Measurements from ENCODE around the gene UNG. TPM values are rescaled to one million over a fixed set of nuclear protein-coding genes. Genes with fewer than 3 reads are reported as not detected.
"Not testable (repeated sequence)": the region's sequence is repeated elsewhere in the genome, so short reads cannot be mapped to it uniquely, and the experiment has no call there.

UNG gene
- total RNA-seq (2021; fragmentation: NEBNext Ultra II Directional; extraction: Animal tissue kit (Norgen Biotek cat#: 25700)): 10 to 100 TPM; 19.3 to 30.4 (median 21.8) TPM
- long read RNA-seq, transcript UNG-202 (6 exons, 2,130 nt): major isoform, 31 of 44 reads
- long read RNA-seq, transcript UNG-201 (7 exons, 2,071 nt): minor isoform, 10 of 44 reads
- long read RNA-seq, partial matches to known transcripts: 3 of 44 reads
- long read RNA-seq, other reads (novel, unspliced or antisense): 0 of 44 reads

DNA sequence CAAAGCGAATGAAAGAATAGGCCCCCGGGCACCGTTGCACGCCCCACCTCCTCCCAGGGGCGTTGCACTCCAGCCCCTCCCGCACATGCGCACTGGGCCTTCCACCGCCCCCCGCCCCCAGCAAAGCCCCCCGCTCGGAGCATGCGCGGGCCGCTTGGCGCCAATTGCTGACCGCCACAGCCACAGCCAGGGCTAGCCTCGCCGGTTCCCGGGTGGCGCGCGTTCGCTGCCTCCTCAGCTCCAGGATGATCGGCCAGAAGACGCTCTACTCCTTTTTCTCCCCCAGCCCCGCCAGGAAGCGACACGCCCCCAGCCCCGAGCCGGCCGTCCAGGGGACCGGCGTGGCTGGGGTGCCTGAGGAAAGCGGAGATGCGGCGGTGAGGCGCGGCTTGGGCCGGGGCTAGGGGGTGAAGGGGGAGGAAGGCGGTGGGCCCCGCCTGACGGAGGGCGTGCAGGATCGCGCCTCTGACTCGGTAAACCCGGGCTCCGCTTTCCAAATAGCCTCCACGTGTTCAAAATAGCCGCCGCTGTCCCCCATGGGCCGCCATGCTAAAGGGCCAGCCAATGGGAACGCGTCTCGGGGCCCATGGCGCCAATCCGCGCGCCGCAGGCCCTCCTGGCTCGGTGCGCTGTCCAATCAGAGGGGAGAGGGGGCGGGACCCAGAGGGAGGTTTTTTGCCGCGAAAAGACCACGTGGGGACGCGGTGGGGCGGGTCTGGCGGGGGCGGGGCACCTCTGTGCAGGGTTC, at the start of gene UNG:
TSS of gene UNG (plus strand) at position 163 of the 748 bp plus-strand sequence. CDS start at position 246, 83 bp downstream.
- Mint-ChIP-seq H3K27me3 (ENCODE audit: insufficient read depth) (no peaks in the 10 kb centered on the region; the same call in 1 of the 2 replicates), H3K4me1 (ENCODE audit: low read depth) (peaks cover 41% of the 10 kb centered on the region), H3K9me3 (no peaks in the 10 kb centered on the region), H3K36me3 (ENCODE audit: low read depth) (peaks cover 10% of the 10 kb centered on the region), H3K4me3 (peak within 1 kb of the TSS; percentile 89), H3K27ac (peak within 1 kb of the TSS; percentile 81)
- TF ChIP-seq, protein P1, sequence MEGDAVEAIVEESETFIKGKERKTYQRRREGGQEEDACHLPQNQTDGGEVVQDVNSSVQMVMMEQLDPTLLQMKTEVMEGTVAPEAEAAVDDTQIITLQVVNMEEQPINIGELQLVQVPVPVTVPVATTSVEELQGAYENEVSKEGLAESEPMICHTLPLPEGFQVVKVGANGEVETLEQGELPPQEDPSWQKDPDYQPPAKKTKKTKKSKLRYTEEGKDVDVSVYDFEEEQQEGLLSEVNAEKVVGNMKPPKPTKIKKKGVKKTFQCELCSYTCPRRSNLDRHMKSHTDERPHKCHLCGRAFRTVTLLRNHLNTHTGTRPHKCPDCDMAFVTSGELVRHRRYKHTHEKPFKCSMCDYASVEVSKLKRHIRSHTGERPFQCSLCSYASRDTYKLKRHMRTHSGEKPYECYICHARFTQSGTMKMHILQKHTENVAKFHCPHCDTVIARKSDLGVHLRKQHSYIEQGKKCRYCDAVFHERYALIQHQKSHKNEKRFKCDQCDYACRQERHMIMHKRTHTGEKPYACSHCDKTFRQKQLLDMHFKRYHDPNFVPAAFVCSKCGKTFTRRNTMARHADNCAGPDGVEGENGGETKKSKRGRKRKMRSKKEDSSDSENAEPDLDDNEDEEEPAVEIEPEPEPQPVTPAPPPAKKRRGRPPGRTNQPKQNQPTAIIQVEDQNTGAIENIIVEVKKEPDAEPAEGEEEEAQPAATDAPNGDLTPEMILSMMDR (IDR thresholded peaks at IDR 0.05): 0 out of 2 replicates have a peak, but pooled peaks have one; percentile 5
- peak; percentile 91 for DNase-seq

DNA sequence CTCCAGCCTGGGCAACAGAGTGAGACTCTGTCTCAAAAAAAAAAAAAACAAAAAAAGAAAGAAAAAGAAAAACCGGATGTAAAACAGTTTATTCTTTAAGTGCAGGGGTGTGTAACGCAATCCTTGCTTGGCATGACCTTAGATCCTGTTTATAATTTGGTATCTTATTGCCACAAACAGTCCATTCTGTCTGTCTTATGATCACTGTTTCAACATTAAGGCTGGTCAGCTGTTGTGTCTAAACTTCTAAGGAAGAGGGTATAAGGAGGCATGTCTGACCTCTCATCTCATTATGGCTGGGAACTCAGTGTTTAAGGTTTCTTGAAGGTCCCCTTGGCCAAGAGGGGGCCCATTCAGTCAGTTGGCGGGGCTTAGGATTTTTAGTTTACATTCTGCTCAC, 48.7 kb upstream of the UNG start:
- H3K4me3 Mint-ChIP-seq; H3K27me3 Mint-ChIP-seq (ENCODE audit: insufficient read depth); H3K9me3 Mint-ChIP-seq; DNase-seq; H3K27ac Mint-ChIP-seq; H3K36me3 Mint-ChIP-seq (ENCODE audit: low read depth): not testable (repeated sequence)
- peaks cover 20% of the 10 kb centered on the region for H3K4me1 Mint-ChIP-seq (ENCODE audit: low read depth)

DNA sequence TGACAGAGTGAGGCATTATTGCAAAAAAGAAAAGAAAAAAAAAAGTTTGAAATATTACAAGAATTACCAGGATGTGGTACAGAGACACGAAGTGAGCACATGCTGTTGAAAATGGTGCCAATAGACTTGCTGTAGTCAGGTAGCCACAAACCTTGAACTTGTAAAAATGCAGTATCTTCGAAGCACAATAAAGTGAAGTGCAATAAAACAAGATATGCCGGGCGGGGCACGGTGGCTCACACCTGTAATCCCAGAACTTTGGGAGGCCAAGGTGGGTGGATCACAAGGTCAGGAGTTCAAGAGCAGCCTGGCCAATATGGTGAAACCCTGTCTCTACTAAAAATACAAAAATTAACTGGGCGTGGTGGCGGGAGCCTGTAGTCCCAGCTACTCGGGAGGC, 47.6 kb upstream of the UNG start:
- peaks cover 25% of the 10 kb centered on the region for H3K4me1 Mint-ChIP-seq (ENCODE audit: low read depth)
- H3K27me3 Mint-ChIP-seq (ENCODE audit: insufficient read depth); DNase-seq; H3K4me3 Mint-ChIP-seq; H3K27ac Mint-ChIP-seq; H3K36me3 Mint-ChIP-seq (ENCODE audit: low read depth); H3K9me3 Mint-ChIP-seq: not testable (repeated sequence)

DNA sequence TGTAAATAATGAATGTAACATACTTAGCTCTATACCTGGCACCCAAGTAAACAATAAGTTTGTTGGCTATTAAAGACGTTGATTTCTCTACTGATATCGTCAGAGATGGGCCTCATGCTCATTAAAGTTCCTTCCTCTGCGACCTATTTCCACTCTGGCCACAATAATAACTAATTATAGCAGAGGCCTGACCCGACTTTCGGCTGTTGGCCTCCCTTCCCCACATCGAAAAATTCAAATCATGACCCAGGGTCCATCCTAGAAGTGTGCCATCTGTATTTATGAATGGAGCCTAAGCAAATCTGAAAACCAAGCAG, 45.3 kb upstream of the UNG start:
- Mint-ChIP-seq H3K9me3 (no peaks in the 10 kb centered on the region), H3K27me3 (ENCODE audit: insufficient read depth) (peaks cover 2% of the 10 kb centered on the region; the same call in 1 of the 2 replicates)

DNA sequence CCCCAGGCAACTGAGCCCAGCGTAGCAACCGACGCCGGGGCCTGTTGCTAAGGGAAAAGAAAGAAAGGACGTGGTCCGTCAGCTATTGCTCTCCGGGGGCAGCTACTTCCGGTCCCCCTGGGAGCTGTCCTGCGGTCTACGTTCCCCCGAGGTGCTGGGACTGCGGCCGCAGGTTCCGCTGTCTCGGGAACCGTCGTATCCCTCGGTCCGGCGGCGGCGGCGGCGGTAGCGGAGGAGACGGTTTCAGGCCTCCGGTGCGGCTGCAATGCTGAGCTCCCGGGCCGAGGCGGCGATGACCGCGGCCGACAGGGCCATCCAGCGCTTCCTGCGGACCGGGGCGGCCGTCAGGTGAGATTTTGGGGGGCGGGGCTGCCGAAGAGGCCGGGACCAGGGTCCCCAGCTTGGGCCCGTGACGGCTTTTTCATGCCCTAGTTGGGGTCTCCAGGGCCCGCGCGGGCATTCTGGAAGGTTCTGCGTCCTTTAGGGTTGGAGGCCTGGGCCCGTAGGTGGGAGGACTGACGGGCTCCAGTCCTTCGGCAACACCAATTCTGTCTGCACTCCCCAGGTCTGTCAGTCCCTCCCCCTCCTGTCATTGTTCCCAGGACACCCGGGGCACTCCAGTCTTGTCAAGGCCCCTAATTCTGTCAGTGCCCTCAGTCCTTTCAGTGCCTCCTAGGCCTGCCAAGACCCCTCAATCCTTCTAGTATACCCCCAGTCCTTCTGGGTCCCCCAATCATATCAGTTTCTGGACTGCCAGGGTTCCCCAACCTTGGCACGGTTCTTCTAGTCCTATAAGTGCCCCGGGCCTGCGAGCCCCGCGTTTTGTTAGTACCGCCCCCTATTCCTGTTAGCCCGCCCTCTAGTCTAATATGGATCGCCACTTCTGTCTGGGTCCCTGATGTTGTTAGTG, 44.7 kb upstream of the UNG start, which contains the start of gene USP30:
TSS of gene USP30 (plus strand) at position 163 of the 910 bp plus-strand sequence. CDS start at position 266, 103 bp downstream.
- H3K4me1 Mint-ChIP-seq (ENCODE audit: low read depth): peaks cover 19% of the 10 kb centered on the region
- TF ChIP-seq, protein P1 (IDR thresholded peaks at IDR 0.05): peak; percentile 16; the same call in 1 of the 2 replicates
- no peaks in the 10 kb centered on the region for H3K36me3 Mint-ChIP-seq (ENCODE audit: low read depth)
- H3K9me3 Mint-ChIP-seq: no peaks in the 10 kb centered on the region
- peaks cover 2% of the 10 kb centered on the region; the same call in 1 of the 2 replicates for H3K27me3 Mint-ChIP-seq (ENCODE audit: insufficient read depth)
- DNase-seq: peak; percentile 74
- H3K4me3 Mint-ChIP-seq: peak within 1 kb of the TSS; percentile 99
- peak within 1 kb of the TSS; percentile 86 for H3K27ac Mint-ChIP-seq

More for the DNA sequence above, 45.3 kb upstream of the UNG start:
- peak overlapping the region; percentile 99 for H3K4me3 Mint-ChIP-seq
- no peaks in the 10 kb centered on the region for H3K36me3 Mint-ChIP-seq (ENCODE audit: low read depth)
- no peak for DNase-seq
- TF ChIP-seq, protein P1 (IDR thresholded peaks at IDR 0.05): no peak
- H3K4me1 Mint-ChIP-seq (ENCODE audit: low read depth): peaks cover 23% of the 10 kb centered on the region
- peak overlapping the region; percentile 86 for H3K27ac Mint-ChIP-seq

DNA sequence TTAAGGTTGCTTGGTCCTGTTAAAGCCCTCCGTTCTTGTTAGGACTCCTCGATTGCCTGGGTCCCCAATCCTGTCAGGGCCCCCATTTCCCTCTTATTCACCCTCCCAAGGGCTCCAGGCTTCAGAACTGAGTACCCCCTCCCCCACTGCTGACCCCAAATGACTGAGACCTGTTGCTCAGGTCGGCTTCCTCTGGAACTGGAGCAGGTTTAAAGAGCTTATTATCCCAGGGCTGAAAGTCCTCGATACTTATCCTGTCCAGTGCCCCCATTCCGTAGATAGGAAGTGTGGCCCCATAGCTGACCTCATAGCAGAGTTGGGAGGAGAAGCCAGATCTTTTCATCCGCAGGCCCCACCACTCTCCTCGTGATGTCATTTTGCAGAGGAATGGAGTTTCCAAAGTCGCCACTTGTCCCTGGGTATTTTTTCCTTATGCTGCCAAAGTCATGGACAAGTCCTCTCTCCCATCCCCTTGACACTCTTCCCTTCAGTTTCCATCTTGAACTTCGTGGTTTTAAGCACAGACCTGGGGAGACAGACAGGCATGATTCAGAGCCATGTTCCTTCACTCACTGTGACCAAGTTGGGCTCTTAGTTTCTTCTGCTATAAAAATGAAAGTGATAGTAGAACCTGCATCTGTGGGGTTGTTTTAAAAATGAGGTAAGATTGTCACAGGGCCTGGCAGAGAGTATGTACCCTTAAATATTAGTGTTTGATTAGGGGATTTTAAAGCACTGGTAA, 43.8 kb upstream of the UNG start:
- peak overlapping the region; percentile 99 for H3K4me3 Mint-ChIP-seq
- H3K4me1 Mint-ChIP-seq (ENCODE audit: low read depth): peaks cover 19% of the 10 kb centered on the region
- DNase-seq: no peak
- H3K27ac Mint-ChIP-seq: peak overlapping the region; percentile 73
- peaks cover 2% of the 10 kb centered on the region; the same call in 1 of the 2 replicates for H3K27me3 Mint-ChIP-seq (ENCODE audit: insufficient read depth)
- no peaks in the 10 kb centered on the region for H3K9me3 Mint-ChIP-seq
- no peaks in the 10 kb centered on the region for H3K36me3 Mint-ChIP-seq (ENCODE audit: low read depth)
- TF ChIP-seq, protein P1 (IDR thresholded peaks at IDR 0.05): no peak

DNA sequence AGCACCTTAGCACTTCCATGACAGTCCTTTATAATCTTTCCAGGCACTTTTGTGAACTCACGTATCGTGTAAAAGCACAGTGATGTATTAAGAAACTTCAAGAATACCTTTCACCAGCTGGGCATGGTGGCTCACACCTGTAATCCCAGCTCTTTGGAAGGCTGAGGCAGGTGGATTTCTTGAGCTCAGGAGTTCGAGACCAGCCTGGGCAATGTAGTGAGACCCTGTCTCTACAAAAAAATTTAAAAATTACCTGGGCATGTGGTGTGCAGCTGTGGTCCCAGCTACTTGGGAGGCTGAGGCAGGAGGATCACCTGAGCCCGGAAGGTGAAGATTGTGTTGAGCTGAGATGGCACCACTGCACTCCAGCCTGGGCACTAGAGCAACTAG, 43.3 kb upstream of the UNG start:
- not testable (repeated sequence) for DNase-seq; H3K27me3 Mint-ChIP-seq (ENCODE audit: insufficient read depth); H3K9me3 Mint-ChIP-seq; H3K36me3 Mint-ChIP-seq (ENCODE audit: low read depth)
- H3K4me3 Mint-ChIP-seq: peak overlapping the region; percentile 99
- H3K4me1 Mint-ChIP-seq (ENCODE audit: low read depth): peaks cover 19% of the 10 kb centered on the region
- peak overlapping the region; percentile 73; the same call in 1 of the 2 replicates for H3K27ac Mint-ChIP-seq
